Activated CD4-positive, alpha-beta T cell treated with anti-CD3 and anti-CD28 coated beads for 48 hours (primary cell): Measurements from ENCODE around the gene SRGAP3.

Experiments
- DNase-seq: peaks from one replicate; pipeline ENCODE4 v3.0.0-alpha.2; 2020

SRGAP3 gene

DNA sequence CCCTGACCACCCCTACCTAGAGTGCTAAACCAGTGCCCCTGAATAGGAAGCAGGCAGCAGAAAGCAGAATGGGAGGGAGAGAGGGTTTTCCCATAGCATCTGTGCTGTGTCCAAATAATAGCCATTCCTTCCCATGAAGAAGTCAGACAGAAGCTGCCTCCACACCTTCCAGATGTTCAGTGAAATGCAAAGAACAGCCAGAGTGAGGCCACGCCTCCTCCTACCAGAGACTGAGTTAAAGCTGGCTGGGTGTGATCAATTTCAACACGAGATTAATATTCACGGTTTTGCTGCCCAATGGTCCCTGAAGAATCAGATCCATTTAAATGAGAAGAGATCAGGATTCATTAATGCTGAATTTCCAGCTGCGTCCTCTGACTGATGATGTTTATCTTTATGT is 111.8 kb downstream of the SRGAP3 start:
- no peak for DNase-seq

DNA sequence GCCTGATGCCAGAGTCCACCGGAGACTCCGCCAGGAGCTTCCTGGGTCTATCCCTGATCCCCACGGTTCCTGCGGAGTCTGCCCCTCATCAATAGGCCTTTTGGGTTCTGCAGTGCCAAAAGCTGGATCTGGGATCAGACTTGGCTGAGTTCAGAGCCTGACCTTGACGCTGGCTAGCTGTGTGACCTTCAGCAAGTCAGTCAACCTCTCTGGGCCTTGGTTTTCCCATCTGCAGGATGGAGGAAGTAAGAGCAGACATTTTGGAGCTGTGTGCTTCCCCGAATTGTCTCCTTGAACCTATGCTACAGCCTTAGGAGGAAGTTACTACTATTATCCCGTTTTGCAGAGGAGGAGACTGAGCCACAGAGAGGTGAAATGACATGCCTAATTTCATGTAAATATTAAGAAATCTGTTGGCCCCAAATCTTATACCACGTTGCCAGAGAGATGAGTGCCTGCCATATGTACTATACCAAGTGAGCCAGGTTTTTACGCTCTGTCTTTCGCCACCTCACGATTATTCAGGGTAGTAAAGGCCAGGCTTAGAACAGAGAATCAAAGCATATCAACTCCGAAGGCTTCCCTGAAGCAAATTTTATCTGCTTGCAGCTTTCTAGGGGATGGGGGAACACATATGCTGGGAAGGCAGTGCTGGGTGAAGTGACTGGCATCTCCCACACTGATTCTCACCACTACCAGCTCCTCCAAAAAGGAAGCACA is 112.5 kb downstream of the SRGAP3 start:
- DNase-seq = no peak

DNA sequence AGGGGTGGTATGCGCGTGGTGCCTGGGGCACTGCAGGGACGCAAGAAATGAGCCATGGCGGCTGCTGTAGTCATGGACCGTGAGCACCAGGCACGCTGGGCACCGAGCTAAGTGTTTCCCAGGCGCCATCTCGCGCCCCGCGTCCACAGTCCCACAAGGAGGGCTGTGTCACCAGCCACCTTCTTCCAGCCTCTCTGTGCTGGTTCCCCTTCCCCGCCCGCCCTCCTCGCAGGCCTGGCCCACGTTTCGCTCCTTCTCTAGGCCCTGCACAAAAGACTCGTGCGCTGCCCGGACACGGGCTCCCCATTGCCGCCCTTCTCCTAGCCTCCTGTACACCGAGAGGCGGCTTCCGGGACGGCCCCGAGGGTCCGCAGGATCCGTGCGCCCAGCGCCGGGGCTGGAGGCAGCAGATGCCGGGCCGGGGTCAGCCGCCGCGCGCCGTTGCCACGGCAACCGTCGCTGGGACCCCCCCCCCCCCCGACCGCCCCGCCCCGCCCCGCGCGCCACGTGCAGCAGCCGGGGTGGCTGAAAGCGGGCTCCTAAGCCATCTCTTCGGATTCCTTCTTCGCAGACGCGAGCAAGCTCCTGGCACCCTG is 113.4 kb downstream of the SRGAP3 start:
- peak; percentile 14 for DNase-seq

DNA sequence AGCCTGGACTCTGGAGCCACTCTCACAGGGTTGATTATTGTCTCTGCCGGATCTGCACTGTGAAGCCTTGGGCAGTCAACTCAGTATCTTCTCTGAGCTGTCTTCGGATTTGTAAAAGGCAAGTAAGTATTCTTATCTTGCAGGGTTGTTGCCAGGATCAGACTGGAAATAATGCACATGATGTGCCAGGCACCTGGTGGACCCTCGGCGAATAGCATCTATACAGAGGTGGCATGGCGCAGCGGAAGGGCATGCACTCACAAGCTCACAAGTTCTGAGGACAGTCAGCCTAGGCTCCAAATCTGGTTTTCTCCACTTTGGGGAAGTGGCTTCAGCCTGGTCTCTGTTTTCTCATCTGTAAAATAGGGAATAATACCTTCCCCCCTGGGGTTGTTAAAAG is 113.9 kb downstream of the SRGAP3 start:
- no peak for DNase-seq

DNA sequence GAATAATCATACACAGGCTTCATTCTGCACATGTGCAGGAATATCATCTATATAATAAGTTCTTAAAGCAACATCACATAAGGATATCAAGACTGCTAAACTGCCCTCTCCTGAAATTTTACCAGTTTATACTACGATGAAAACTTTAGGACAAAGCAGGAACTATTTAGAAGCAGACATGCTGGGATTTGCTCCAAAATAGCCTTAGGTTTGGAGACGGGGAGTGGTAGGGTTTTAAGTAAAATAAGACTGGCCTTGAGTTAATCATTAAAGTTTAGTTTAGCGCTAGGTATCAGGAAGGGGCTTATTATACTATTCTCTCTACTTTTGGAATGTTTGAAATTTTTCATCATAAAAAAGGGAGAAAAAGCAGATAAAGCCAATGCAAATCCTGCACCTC is 115.8 kb downstream of the SRGAP3 start:
- DNase-seq = no peak

DNA sequence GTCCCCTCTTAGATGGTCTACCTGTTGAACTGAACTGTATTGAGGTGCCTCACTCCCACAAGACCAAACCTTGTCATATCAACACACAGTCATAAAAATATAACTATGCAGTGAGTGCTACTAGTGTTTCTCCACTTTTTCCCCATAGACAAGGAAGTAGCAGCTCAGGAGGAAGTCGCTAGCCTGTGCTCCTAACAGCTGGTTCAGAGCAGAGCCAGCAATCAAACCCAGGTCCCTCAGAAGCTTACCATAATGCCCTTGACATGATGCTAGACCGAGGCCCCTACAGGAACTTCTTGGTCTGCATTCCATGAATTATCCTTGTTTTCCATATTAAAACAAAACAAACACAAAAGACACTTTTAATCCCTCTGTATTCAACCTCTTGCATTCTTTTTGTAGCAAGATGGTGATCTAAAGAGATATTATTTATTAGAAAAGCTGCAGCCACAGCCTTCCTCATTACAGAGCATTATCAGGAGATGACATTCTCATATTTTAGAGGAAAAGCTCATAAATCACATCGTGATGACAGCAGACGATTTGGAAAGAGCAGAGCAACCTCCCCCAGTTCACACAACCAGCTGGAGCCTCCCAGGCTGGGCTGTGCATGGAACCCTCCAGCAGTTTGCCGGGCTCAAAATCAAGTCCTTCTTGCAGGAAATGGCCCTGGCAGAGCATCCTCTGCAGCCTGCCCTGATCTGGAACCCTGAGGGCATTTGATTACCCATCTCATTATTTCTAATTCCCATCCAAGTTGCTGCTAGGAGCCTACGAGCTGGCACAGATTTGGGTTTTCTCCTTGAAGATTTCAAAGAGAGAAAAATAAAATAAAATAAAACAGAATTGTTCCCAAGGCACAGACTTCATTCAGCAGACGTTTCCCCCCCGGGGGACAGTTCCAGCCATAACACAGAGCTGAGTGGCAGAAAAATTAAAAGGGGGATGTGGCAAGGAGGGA is 118.8 kb downstream of the SRGAP3 start:
- DNase-seq = no peak

DNA sequence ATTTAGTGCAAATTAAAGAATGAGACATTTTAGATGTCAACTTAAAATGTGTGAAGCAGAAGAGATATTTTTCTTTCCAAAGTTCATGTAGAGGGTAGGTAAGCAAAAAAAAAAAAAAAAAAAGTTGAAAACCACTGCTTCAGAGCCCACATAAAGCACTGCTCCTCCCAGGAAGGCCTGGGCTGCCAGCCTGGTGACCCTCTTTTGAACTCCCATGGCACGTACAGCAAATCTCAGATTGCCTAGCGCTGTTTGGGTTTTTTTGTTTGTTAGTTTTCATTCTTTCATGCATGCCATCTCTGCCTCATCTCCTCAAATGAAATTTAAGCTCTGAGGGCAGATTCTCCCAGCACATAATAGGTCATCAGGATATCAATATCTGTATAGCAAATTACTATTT is 120.1 kb downstream of the SRGAP3 start:
- no peak for DNase-seq

DNA sequence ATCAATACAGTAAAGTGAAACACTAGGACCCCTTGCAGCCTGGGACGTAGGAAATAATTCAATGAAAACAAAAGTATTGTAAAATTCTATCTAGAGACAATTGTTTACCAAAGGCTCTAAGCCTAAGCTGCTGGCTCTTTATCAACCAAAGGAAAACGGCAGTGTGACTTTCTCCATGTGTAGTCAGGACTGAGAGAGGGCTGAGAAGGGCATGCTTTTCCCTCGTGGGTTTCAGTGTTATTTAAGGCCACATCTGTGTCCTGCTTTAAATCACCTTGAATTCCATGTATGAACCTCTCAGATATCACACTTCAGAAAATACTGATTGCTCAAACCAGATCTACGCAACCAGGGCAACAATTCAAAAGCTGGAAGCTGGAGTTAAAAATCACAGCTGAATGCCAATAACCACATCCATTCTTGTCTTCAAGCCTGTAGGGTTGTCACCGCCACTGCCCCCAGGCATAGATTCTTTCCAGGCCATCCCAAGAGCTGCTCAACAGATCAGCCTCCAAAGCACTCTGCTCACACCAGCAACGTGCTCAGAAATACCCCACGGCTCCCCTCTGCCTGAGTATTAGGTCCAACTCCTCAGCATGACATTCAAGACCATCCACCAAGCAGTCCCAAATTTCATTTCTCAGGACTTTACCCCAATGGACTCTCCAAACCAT is 124.0 kb downstream of the SRGAP3 start:
- no peak for DNase-seq

DNA sequence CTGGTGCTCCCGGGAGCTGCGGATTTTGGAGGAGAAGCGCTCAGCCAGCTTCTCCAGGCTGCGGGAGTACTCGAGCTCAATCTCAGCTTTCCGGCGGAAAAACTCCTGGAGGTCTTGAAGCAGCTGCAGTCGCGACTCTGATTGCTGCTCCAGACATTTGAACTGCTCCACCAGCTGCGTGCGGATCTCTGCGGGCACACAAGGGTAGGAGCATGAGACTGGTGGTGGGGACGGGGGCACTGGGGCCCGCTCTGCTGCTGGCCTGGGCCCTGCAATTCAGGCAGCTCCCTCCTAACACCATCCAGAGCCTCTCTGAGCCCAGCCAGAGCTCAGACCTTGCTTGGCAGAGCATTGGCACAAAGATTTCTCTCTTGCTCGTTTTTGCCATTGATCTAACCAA is 124.7 kb downstream of the SRGAP3 start:
- no peak for DNase-seq

DNA sequence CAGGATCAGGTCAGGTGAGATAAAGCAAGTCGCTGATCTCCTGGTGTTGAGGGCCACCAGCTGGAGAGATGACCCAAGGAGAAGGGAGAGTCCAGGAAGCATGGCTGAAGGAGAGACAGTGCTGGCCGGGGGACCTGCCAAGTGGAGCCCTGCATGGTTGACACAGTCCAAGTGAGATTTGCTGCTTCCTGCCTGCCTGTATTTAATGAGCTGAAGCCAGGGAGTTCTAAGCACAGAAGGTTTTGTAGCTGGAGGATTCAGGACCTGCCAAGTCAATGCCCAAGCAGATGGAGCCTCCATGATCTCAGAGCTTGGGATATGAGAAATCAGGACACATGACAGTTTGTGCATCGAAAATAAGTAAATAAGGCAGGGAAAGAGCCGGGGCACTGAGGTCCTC is 125.6 kb downstream of the SRGAP3 start:
- no peak for DNase-seq

DNA sequence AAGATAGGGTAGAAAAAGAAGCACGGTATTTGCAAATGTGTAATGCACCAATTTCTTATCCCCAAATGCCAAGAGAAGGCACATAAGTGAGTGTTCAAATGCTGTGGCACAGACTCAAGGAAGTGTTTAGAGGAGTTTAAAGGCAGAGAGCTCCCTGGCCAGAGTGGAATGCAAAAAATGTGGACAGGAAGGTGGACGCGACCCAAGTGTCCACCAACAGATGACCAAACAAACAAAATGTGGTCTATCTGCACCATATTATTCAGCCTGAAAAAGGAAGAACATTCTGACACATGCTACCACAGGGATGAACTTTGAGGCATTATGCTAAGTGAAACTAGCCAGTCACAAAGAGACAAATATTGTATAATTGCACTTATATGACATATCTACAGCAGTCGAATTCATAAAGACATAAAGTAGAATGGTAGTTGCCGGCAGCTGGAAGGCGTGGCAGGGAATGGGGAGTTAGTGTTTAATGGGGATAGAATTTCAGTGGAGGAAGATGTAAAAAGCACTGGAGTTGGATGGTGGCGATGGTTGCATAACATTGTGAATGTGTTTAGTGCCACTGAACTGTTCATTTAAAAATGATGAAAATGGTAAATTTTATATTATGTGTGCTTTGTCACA is 126.6 kb downstream of the SRGAP3 start:
- DNase-seq = no peak

DNA sequence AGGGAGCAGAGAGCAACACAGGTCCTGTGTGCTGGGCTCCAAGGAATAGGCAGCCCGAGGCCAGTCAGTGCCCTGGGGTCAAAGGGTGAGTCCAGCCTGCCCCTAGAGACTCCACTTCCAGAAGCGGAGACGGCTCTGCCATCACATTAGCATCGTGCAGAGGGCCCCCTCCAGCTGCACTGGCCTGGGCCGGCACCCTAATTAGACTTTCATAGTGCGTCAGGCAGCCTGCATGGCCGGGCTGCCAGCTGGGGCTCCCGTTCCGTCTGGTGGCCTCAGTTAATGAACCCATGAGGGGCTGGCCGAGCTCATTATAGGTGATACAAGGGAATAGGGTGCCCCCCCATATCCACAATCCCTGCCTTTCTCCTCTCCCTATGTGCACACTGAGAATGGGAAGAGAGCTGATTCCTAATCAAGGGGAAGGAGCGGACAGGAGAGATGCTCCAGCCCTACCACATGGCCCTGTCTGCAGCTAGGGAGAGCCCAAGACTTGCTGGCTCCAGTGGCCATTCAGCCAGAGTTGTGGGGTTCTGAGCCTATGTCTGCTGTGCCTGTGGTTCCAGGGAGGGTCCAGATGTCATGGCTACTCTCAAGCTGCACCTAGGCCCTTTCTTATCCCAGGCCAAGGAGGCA is 128.0 kb downstream of the SRGAP3 start:
- no peak for DNase-seq

DNA sequence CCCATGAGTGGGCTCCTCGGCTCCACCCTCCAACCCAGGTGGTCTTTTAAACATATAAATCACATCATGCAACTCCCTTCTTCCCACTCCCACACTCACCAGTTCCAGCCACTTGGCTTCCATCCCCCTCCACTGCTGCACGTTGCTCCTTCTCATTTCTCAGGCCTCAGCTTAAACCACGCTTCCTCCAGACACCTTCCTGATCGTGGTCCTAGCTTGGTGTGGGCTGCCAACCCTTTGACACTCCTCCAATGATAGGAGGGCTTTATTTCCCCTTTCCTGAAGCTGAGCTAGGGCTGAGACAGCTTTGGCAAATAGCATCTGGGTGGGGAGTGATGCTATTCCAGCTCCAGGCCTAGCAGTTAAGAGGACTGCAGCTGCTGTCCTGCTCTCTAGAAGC is 130.1 kb downstream of the SRGAP3 start:
- DNase-seq = no peak

DNA sequence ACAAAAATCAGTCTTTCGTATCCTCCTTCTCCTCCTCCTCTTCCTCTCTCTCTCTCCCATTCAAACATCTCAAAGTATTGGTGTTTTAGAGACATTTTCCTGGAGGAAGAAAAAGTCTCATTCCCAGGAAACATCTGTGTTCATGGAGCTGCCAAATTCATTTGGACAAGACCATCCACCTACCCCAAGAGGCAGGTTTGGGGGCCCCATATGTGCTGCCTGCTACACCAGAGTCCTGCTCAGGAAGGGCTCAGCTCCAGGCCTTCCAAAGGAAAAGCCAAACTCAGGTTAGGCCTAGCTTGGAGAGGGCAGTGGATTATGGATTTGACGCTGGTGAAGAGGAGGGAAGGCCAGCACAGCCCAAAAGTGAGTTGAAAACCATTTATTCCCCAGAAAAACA is 131.2 kb downstream of the SRGAP3 start:
- no peak for DNase-seq

DNA sequence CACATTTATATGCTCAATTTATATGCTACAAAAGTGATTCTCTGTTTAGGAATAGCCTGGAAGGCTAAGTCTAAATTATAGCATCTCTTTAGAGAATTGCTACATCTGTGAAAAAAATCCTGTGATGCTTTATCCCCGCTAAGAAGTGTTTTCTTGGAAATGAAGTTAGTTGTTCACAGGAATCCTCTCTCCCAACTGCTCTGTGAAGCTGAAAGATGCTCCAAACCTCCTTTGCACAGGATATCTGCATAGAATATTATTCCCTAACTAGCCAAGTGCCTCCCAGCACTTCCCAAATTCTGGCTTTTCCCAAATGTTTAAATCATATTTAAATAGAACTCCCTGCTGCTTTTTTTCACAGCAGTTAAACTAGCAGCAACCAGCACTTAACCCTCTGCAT is 132.2 kb downstream of the SRGAP3 start:
- no peak for DNase-seq

DNA sequence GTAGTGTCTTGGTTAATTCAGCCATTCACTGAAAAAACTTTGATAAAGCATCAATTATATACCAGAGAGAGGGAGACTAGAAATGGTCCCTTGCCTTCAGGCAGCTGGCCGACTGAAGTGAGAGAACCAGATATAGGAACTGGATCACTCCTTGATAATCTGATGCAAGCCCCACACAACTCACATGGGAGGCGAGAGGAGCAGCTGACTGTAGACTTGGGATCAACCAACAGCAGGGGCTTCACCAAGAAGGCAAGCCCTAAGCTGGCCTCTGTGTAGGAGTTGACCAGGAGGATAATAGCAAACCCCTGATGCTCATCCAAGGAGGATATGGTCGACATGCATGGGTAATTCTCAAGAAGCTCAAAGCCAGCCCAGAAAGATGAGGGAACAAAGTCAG is 133.1 kb downstream of the SRGAP3 start:
- no peak for DNase-seq

DNA sequence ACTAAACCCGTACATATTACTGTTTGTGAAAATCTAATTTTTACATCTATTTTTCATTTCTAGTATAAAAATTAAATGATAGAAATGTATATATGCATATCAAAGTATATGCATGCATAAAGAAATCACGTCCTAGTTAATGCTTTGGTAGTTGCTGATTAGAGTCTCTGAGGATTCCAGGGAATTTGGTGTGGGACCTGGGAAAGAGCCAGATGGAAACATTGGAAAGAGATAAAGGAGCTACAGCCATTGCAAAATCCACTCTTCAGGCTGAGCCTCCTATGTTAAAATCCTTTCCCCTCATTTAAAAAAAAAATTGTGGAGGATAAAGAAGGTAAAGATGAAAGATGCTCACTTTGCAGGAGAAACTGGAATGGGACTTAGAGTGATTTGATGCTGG is 134.1 kb downstream of the SRGAP3 start:
- DNase-seq = no peak

DNA sequence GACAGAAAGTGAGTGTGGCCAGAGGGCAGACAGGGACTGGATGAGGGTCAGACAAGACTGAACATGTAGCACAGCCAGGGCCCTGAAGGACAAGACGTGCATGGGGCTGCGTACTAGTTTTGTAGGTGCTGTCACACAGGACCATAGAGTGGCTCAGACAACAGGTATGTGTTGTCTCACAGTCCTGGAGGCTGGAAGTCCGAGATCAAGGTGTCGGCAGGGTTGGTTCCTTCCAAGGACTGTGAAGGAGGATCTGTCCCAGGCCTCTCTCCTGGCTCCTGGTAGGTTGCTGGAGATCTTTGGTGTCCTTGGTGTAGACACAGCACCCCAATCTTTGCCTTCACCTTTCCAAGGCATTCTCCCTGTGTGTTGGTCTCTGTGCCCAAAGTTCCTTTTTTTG is 136.4 kb downstream of the SRGAP3 start:
- DNase-seq = no peak

DNA sequence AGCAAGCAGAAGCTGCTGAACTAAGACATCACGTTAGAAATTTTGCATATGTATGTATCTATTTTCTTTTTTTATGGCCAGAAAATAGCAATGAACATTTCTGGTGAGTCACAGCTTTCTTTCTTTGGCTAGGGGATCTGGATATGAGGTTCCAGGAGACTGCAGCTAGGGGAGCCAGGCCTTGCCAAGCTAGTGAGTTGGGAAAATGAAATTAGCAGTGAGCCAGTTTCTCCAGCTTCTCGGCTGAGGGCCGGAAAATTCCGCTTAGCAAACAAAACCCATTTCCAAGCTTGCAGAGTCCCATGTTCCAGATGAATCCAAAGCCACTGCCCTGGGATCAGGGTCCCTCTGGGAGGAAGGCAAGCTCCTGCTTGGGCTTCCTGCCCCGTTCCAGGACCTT is 137.6 kb downstream of the SRGAP3 start:
- no peak for DNase-seq

DNA sequence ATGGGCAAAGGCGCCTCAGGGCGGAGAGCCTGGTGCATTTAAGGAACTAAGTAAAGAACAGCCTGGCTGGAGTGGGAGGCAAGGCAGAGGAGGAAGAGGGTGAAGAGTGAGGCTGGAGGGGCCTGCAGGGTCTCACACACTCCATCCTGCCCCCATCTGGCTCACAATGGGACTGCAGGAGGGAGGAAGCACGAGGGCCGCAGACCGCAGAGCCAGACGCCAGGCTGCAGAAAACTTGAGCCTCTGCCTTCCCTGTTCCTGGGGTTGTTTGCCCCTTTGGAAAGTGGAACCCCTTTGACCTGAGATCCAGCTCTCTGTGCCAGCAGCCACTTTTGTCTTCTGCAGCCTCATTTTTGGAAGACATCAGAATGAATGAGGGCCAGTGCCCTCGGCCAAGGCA is 138.0 kb downstream of the SRGAP3 start:
- DNase-seq = peak; percentile 20

DNA sequence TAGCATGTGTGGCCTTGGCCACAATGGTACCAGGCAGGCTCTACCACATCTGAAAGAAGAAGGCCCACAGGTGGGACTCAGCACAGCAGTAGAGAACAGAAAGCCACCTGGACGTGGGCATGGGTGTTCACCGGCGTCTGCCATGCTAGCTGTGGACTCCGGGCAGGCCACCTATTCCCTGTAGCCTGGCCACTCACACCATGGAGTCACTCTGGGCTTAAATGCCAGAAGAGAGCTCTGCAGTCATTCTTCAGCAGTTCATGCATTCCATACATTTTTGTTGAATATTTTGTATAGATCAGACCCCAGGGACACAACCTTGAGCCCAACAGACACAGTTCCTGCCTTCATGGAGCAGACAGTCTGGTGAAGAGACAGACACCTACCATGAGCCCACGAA is 138.6 kb downstream of the SRGAP3 start:
- DNase-seq = no peak

DNA sequence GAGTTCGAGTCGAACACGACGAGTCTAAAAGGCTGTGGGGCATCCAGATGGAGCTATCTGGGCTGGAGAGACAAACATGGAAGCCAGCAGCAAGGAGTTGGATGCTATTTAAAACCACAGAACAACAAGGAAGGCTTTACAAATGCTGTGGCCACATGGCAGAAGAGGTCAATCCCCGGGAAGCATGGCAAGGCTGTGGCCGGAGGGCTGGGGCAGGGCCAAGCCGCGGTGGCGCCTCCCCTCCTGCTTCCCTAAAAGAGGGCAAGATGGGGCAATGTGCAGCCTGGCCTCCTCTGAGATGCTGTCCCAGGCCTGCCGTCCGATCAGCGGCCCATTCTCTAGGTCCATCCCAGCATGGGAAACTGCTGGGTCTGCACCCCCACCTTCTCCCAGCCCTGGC is 139.1 kb downstream of the SRGAP3 start:
- no peak for DNase-seq

DNA sequence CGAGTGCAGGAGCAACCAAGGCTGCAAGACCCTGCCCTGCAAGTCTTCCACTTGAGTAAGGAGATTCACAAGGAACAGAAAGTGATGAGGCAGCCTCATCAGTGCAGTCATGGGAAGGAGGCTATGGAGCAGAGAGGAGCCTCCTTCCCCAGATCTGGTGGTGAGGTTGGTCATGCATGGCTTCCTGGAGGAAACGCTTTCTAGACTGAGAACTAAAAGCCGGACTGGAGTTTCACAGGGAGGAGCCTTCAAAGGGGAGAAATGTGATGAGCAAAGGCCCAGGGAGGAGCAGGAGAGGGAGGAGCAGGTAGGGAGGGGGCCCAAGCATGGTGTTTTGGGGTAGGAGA is 139.9 kb downstream of the SRGAP3 start:
- DNase-seq = no peak
